Fibroblast of lung (primary cell): Measurements from ENCODE around the gene C5orf46. TPM values are rescaled to one million over a fixed set of nuclear protein-coding genes. Genes with fewer than 3 reads are reported as not detected.

Source experiments
- DNase-seq, 2 donors: peaks; one replicate each; pipeline versions ENCODE4 v3.0.0 to v3.0.0-alpha.2; 2010; ENCODE audit warnings: low read depth in 2 of 2
- H2AFZ ChIP-seq: 2 replicates; pipeline ENCODE4 v1.5.1; 2012; ENCODE audit warnings: low read length, control low read depth, inconsistent platforms
- H3K27ac ChIP-seq: 2 replicates; pipeline ENCODE4 v1.5.1; 2011; ENCODE audit warnings: low read length, control low read depth; ENCODE audit not compliant: insufficient read depth
- H3K27me3 ChIP-seq: 2 replicates; pipeline ENCODE4 v1.5.1; 2011; ENCODE audit warnings: mild to moderate bottlenecking, low read length; ENCODE audit not compliant: control insufficient read depth, insufficient read depth
- H3K36me3 ChIP-seq: 2 replicates; pipeline ENCODE4 v1.5.1; 2011; ENCODE audit warnings: low read length; ENCODE audit not compliant: control insufficient read depth, insufficient read depth
- H3K4me1 ChIP-seq: 2 replicates; pipeline ENCODE4 v1.5.1; 2011; ENCODE audit warnings: low read length; ENCODE audit not compliant: control insufficient read depth, insufficient read depth; ENCODE audit errors: extremely low read depth
- H3K4me2 ChIP-seq: 2 replicates; pipeline ENCODE4 v1.5.1; 2011; ENCODE audit warnings: low read length, control low read depth; ENCODE audit not compliant: insufficient read depth; ENCODE audit errors: extremely low read depth
- H3K4me3 ChIP-seq, 4 experiments: fragments of 200-600 bp in 1 of 4; sonication (generic) in 1 of 4; replicated peaks in 1 of 4; 2 replicates each; pipeline ENCODE4 v1.5.1; 2011 to 2016; ENCODE audit warnings: low read length in 4 of 4, low read depth in 3 of 4, mild to moderate bottlenecking in 3 of 4, control low read depth in 2 of 4, inconsistent platforms in 1 of 4, mixed read lengths in 1 of 4; ENCODE audit not compliant: insufficient read depth in 1 of 4; ENCODE audit errors: control extremely low read depth in 1 of 4
- H3K79me2 ChIP-seq: 2 replicates; pipeline ENCODE4 v1.5.1; 2012; ENCODE audit warnings: mild to moderate bottlenecking, low read length, inconsistent platforms; ENCODE audit not compliant: control insufficient read depth, insufficient read depth
- H3K9ac ChIP-seq: 2 replicates; pipeline ENCODE4 v1.5.1; 2011; ENCODE audit warnings: mild to moderate bottlenecking, low read length, control low read depth; ENCODE audit not compliant: insufficient read depth
- H3K9me3 ChIP-seq: 2 replicates; pipeline ENCODE4 v1.5.1; 2012; ENCODE audit warnings: low read depth, low read length; ENCODE audit not compliant: control insufficient read depth, insufficient read depth
- H4K20me1 ChIP-seq: 2 replicates; pipeline ENCODE4 v1.5.1; 2011; ENCODE audit warnings: low read length; ENCODE audit not compliant: control insufficient read depth, insufficient read depth; ENCODE audit errors: extremely low read depth
- EZH2 ChIP-seq: IDR thresholded peaks from 2 replicates; pipeline ENCODE4 v1.5.1; 2012; ENCODE audit warnings: low read length, control low read depth, mild to moderate bottlenecking; ENCODE audit errors: missing control alignments
- polyA plus RNA-seq, 2 donors: library from polyadenylated mRNA; depleted of rRNA in 1 of 2; stranded (reverse) in 1 of 2; unstranded in 1 of 2; fragments of >200 nt; gene quantifications; 2 replicates each; pipeline ENCODE4 v1.2.1, GENCODE V29; 2011 to 2012; ENCODE audit warnings: missing spikeins in 1 of 2
- total RNA-seq: library from RNA; depleted of rRNA; stranded (reverse); fragments of >200 nt; gene quantifications from 2 replicates; pipeline ENCODE4 v1.2.1, GENCODE V29; 2014
- TF ChIP-seq, protein P1 (sequence below), 2 donors: IDR thresholded peaks in 1 of 2; conservative IDR thresholded peaks in 1 of 2; 1 replicate in 1 of 2; 2 replicates in 1 of 2; pipeline ENCODE4 v1.5.1; 2011 to 2012; ENCODE audit warnings: low read length in 2 of 2, control low read depth in 1 of 2, inconsistent platforms in 1 of 2, low read depth in 1 of 2, mild to moderate bottlenecking in 1 of 2

The C5orf46 gene
- total and polyA plus RNA-seq, 2 donors (not counting 1 experiment from before 2014, with no cell fraction given), result not detected

DNA sequence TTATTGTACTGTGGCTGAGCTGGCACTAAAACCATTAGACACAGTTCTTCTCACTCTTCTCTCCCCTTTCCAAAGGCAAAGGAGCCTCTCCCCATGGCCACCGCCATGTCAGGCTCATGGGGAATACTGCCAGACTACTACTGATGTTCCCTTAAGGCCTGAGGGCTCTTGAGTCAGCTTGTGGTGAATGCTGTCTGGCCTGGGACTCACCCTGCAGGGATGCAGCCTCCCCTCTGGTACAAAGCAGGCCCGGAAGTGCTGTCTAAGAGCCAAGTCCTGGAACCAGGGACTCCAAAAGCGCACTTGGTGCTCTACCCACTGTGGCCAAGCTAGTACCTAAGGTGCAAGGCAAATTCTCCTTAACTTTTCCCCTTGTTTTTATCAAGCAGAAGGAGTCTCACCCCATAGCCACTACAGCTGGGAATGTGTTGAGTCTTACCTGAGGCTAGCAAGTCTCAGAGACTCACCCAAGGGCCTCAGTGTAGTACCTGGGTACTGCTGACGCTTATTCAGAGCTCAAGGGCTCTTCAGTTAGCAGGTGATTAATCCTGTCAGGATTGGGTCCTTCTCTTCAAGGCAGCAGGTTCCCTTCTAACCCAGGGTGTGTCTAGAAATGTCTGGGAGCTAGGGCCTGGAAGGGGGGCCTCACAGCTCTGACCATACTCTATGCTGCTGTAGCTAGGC is 33.2 kb upstream of the C5orf46 start:
- peak in 1 of 2 donors; percentile 6 for DNase-seq
- no peak overlapping the region for H3K4me3 ChIP-seq
- TF ChIP-seq, protein P1, sequence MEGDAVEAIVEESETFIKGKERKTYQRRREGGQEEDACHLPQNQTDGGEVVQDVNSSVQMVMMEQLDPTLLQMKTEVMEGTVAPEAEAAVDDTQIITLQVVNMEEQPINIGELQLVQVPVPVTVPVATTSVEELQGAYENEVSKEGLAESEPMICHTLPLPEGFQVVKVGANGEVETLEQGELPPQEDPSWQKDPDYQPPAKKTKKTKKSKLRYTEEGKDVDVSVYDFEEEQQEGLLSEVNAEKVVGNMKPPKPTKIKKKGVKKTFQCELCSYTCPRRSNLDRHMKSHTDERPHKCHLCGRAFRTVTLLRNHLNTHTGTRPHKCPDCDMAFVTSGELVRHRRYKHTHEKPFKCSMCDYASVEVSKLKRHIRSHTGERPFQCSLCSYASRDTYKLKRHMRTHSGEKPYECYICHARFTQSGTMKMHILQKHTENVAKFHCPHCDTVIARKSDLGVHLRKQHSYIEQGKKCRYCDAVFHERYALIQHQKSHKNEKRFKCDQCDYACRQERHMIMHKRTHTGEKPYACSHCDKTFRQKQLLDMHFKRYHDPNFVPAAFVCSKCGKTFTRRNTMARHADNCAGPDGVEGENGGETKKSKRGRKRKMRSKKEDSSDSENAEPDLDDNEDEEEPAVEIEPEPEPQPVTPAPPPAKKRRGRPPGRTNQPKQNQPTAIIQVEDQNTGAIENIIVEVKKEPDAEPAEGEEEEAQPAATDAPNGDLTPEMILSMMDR (conservative IDR thresholded peaks at IDR 0.05 in 1 of 2, IDR thresholded peaks at IDR 0.05 in 1 of 2; ENCODE audit: low read depth in 1 of 2, low read length in 2 of 2), result no peak
- TF ChIP-seq EZH2, result no peak

DNA sequence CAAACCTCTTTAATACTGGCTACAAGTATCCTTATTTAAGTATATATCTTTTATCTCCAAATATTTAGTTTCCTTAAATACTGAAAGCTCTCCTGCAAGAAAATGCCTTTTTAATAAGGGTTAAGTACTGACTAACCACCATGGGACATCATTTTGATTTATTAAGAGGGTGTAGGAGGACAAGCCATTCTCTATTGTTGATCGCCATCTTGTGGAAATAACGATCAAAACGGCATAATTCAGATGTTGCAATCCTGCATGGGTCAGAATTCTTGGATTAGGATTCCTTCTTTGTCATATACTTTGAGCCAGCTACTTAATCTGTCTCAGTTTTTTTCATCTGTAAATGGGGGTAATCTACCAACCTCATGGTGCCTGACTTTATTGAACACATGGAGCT is 28.7 kb upstream of the C5orf46 start:
- no peaks in the 10 kb centered on the region for H3K9me3 ChIP-seq
- H3K4me2 ChIP-seq, result no peak overlapping the region
- no peaks in the 10 kb centered on the region for H4K20me1 ChIP-seq
- no peaks in the 10 kb centered on the region for H3K36me3 ChIP-seq
- H3K4me1 ChIP-seq, result no peaks in the 10 kb centered on the region
- TF ChIP-seq, protein P1 (conservative IDR thresholded peaks at IDR 0.05 in 1 of 2, IDR thresholded peaks at IDR 0.05 in 1 of 2; ENCODE audit: low read depth in 1 of 2, low read length in 2 of 2), result peak; percentile 12 to 46
- TF ChIP-seq EZH2, result no peak
- no peak overlapping the region for H3K4me3 ChIP-seq
- no peak overlapping the region for H3K27ac ChIP-seq
- no peak overlapping the region for H2AFZ ChIP-seq
- H3K79me2 ChIP-seq, result no peaks in the 10 kb centered on the region
- no peaks in the 10 kb centered on the region for H3K27me3 ChIP-seq
- DNase-seq, result peak; percentile 69 to 79
- no peak overlapping the region for H3K9ac ChIP-seq

More for the DNA sequence above, 33.2 kb upstream of the C5orf46 start:
- no peak overlapping the region for H2AFZ ChIP-seq
- H3K9ac ChIP-seq, result no peak overlapping the region
- H3K27me3 ChIP-seq, result no peaks in the 10 kb centered on the region
- no peaks in the 10 kb centered on the region for H3K4me1 ChIP-seq
- H3K36me3 ChIP-seq, result no peaks in the 10 kb centered on the region
- no peaks in the 10 kb centered on the region for H4K20me1 ChIP-seq
- H3K27ac ChIP-seq, result no peak overlapping the region
- H3K9me3 ChIP-seq, result no peaks in the 10 kb centered on the region
- H3K4me2 ChIP-seq, result no peak overlapping the region
- H3K79me2 ChIP-seq, result no peaks in the 10 kb centered on the region

DNA sequence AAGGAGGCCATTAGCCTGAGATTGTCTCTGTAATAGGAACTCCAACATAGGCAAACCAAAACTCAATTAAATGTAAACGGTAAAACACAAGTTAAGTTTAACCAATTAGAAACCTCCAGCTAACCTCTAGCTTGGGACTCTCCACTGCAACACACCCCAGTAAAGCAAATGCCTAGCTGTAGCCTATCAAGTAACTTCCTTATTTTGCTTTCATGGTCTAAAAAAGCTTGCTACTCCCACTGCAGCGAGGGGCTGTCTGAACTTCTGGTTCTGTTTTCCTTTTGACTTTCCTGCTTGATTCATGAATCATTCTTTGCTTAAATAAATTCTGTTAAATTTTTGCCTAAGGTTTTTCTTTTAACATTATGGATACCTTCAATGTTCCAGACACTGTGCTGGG is 24.4 kb upstream of the C5orf46 start:
- no peak overlapping the region for H3K27ac ChIP-seq
- H4K20me1 ChIP-seq, result no peaks in the 10 kb centered on the region
- H3K4me3 ChIP-seq, result no peak overlapping the region
- no peaks in the 10 kb centered on the region for H3K27me3 ChIP-seq
- H3K9me3 ChIP-seq, result no peaks in the 10 kb centered on the region
- H3K79me2 ChIP-seq, result no peaks in the 10 kb centered on the region
- no peak for DNase-seq
- H3K9ac ChIP-seq, result no peak overlapping the region
- H3K4me1 ChIP-seq, result no peaks in the 10 kb centered on the region
- H2AFZ ChIP-seq, result no peak overlapping the region
- H3K4me2 ChIP-seq, result no peak overlapping the region
- no peaks in the 10 kb centered on the region for H3K36me3 ChIP-seq
- TF ChIP-seq, protein P1 (conservative IDR thresholded peaks at IDR 0.05 in 1 of 2, IDR thresholded peaks at IDR 0.05 in 1 of 2; ENCODE audit: low read depth in 1 of 2, low read length in 2 of 2), result no peak
- TF ChIP-seq EZH2, result no peak
